HG03064 (cell line): ENCODE data around the gene EN1.

Experiments
- ATAC-seq: cut with Tn5 transposase; IDR thresholded peaks from one replicate; pipeline ENCODE4 v1.9.1; 2021; ENCODE audit warnings: low read depth; ENCODE audit not compliant: unreplicated experiment

Gene EN1

GRCh38 chr2:118826093-118826492, 21.4 kb downstream of the EN1 start:
- ATAC-seq = no peak

- ATAC-seq = no peak
Measured at GRCh38 chr2:118823633-118824032, 23.8 kb downstream of the EN1 start.

GRCh38 chr2:118822572-118822971, 24.9 kb downstream of the EN1 start:
- no peak for ATAC-seq

- no peak for ATAC-seq
Measured at GRCh38 chr2:118822015-118822414, 25.4 kb downstream of the EN1 start.

- no peak for ATAC-seq
Measured at GRCh38 chr2:118817469-118817868, 30.0 kb downstream of the EN1 start.

GRCh38 chr2:118816669-118817068, 30.8 kb downstream of the EN1 start:
- no peak for ATAC-seq

- no peak for ATAC-seq
Measured at GRCh38 chr2:118815731-118816130, 31.7 kb downstream of the EN1 start.

GRCh38 chr2:118815314-118815713, 32.1 kb downstream of the EN1 start:
- ATAC-seq = no peak

- no peak for ATAC-seq
Measured at GRCh38 chr2:118814368-118814767, 33.1 kb downstream of the EN1 start.

- no peak for ATAC-seq
Measured at GRCh38 chr2:118813601-118814339, 33.7 kb downstream of the EN1 start.

GRCh38 chr2:118813111-118813510, 34.3 kb downstream of the EN1 start:
- ATAC-seq = no peak

- no peak for ATAC-seq
Measured at GRCh38 chr2:118812552-118812951, 34.9 kb downstream of the EN1 start.

GRCh38 chr2:118811514-118812115, 35.8 kb downstream of the EN1 start:
- ATAC-seq = no peak

GRCh38 chr2:118810766-118811165, 36.7 kb downstream of the EN1 start:
- ATAC-seq = no peak

- no peak for ATAC-seq
Measured at GRCh38 chr2:118808429-118808809, 39.0 kb downstream of the EN1 start.

GRCh38 chr2:118807668-118808428, 39.6 kb downstream of the EN1 start:
- no peak for ATAC-seq

GRCh38 chr2:118806797-118807667, 40.4 kb downstream of the EN1 start:
- ATAC-seq = no peak

- no peak for ATAC-seq
Measured at GRCh38 chr2:118805064-118805690, 42.3 kb downstream of the EN1 start.

GRCh38 chr2:118803012-118803411, 44.4 kb downstream of the EN1 start:
- ATAC-seq = no peak

GRCh38 chr2:118801151-118801550, 46.3 kb downstream of the EN1 start:
- no peak for ATAC-seq
